ENCODE data around the gene RAD50.
"Not testable (repeated sequence)": the region's sequence is repeated elsewhere in the genome, so short reads cannot be mapped to it uniquely, and the experiment has no call there.

RAD50 gene

DNA sequence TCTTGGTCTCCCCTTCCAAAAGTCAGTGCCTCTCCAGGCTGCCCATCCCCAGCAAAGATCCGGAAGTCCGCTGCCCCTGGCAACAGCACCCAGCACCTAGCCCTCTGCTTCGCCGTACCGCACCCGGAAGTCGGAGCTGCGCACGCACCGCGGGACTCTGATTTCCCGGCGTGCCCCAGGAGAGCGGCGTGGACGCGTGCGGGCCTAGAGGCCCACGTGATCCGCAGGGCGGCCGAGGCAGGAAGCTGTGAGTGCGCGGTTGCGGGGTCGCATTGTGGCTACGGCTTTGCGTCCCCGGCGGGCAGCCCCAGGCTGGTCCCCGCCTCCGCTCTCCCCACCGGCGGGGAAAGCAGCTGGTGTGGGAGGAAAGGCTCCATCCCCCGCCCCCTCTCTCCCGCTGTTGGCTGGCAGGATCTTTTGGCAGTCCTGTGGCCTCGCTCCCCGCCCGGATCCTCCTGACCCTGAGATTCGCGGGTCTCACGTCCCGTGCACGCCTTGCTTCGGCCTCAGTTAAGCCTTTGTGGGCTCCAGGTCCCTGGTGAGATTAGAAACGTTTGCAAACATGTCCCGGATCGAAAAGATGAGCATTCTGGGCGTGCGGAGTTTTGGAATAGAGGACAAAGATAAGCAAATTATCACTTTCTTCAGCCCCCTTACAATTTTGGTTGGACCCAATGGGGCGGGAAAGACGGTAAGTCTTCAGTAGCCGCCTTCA lies at the start of gene RAD50:
TSS of gene RAD50 (plus strand) at position 215 of the 715 bp plus-strand sequence. CDS start at position 563, 348 bp downstream.
- in situ Hi-C loops (cut with MboI; ENCODE audit: low sequenced_read_pairs, unreplicated experiment): no loop called here
- DNase-seq (ENCODE audit: low spot score): peak; percentile 94
- TF ChIP-seq, protein P1, sequence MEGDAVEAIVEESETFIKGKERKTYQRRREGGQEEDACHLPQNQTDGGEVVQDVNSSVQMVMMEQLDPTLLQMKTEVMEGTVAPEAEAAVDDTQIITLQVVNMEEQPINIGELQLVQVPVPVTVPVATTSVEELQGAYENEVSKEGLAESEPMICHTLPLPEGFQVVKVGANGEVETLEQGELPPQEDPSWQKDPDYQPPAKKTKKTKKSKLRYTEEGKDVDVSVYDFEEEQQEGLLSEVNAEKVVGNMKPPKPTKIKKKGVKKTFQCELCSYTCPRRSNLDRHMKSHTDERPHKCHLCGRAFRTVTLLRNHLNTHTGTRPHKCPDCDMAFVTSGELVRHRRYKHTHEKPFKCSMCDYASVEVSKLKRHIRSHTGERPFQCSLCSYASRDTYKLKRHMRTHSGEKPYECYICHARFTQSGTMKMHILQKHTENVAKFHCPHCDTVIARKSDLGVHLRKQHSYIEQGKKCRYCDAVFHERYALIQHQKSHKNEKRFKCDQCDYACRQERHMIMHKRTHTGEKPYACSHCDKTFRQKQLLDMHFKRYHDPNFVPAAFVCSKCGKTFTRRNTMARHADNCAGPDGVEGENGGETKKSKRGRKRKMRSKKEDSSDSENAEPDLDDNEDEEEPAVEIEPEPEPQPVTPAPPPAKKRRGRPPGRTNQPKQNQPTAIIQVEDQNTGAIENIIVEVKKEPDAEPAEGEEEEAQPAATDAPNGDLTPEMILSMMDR (IDR thresholded peaks at IDR 0.05; ENCODE audit: borderline replicate concordance, control extremely low read depth, extremely low read depth, insufficient read depth, missing control alignments): no peak

- DNase-seq (ENCODE audit: low spot score): no peak
- TF ChIP-seq, protein P1 (IDR thresholded peaks at IDR 0.05; ENCODE audit: borderline replicate concordance, control extremely low read depth, extremely low read depth, insufficient read depth, missing control alignments): no peak
- in situ Hi-C loops (cut with MboI; ENCODE audit: low sequenced_read_pairs, unreplicated experiment): no loop called here
Measured at GRCh38 chr5:132510076-132510475, 46.7 kb upstream of the RAD50 start.

DNA sequence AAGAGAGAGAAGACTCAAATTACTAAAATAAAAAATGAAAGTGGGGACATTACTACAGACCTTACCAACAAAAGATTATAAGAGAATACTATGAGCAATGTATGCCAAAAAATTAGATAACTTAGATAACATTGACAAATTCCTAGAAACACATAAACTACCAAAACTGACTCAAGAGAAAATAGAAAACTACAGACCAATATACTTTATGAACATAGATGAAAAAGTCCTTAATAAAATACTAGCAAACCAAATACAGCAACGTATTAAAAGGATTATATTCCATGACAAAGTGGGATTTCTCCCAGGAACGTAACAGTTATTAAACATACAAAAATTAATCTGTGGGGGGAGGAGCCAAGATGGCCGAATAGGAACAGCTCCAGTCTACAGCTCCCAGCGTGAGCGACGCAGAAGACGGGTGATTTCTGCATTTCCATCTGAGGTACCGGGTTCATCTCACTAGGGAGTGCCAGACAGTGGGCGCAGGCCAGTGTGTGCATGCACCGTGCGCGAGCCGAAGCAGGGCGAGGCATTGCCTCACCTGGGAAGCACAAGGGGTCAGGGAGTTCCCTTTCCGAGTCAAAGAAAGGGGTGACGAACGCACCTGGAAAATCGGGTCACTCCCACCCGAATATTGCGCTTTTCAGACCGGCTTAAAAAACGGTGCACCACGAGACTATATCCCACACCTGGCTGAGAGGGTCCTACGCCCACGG lies 43.0 kb upstream of the RAD50 start:
- in situ Hi-C loops (cut with MboI; ENCODE audit: low sequenced_read_pairs, unreplicated experiment); DNase-seq (ENCODE audit: low spot score): not testable (repeated sequence)

DNA sequence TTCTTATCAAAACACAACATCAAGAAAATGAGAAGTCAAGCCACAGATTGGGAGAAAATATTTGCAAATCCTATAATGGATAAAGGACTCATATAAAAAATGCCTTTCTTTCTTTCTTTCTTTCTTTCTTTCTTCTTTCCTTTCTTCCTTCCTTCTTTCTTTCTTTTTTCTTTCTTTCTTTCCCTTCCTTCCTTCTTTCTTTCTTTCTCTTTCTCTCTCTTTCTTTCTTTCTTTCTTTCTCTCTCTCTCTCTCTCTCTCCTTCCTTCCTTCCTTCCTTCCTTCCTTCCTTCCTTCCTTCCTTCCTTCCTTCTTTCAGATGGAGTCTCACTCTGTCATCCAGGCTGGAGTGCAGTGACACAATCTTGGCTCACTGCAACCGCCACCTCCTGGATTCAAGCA lies 34.7 kb upstream of the RAD50 start:
- in situ Hi-C loops (cut with MboI; ENCODE audit: low sequenced_read_pairs, unreplicated experiment): loop anchor here (10.0 kb wide), 1 partner anchor 293 kb away; the partner anchor contains the start of gene SOWAHA
- DNase-seq (ENCODE audit: low spot score): not testable (repeated sequence)

DNA sequence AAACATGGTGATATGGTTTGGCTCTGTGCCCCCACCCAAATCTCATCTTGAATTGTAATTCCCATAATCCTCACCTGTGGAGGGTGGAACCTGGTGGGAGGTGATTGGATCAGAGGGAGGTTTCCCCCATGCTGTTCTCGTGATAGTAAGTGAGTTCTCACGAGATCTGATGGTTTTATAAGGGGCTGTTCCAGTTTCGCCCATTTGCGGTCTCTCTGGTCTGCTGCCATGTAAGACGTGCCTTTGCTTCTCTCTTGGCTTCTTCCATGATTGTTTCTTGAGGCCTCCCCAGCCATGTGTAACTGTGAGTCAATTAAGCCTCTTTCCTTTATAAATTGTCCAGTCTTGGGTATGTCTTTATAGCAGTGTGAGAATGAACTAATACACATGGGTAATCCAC lies 31.9 kb upstream of the RAD50 start:
- in situ Hi-C loops (cut with MboI; ENCODE audit: low sequenced_read_pairs, unreplicated experiment): loop anchor here (10.0 kb wide), 1 partner anchor 290 kb away; the partner anchor contains the start of gene SOWAHA
- DNase-seq (ENCODE audit: low spot score): not testable (repeated sequence)

DNA sequence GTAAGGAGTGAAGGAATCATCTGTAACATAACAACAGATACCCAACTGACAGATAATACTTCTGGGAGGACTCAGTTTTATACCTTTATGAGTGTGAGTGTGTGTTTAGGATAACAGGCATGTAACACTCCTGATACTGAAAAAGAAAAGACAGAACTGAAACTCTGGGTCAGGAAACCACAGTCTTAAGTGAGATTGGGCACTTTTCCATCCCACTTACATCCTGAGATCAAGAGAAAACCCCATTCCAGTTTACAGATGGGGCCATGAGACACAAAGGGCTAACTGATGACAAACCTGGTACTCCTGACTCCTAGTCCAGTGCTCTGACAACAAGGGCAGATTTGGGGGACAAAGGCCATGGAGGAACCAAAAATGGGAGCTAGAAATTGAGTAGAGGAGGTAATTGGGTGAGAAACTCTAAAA lies 31.5 kb upstream of the RAD50 start:
- in situ Hi-C loops (cut with MboI; ENCODE audit: low sequenced_read_pairs, unreplicated experiment): loop anchor here (10.0 kb wide), 1 partner anchor 289 kb away; the partner anchor contains the start of gene SOWAHA
- TF ChIP-seq, protein P1 (IDR thresholded peaks at IDR 0.05; ENCODE audit: borderline replicate concordance, control extremely low read depth, extremely low read depth, insufficient read depth, missing control alignments): no peak
- peak; percentile 50 for DNase-seq (ENCODE audit: low spot score)

DNA sequence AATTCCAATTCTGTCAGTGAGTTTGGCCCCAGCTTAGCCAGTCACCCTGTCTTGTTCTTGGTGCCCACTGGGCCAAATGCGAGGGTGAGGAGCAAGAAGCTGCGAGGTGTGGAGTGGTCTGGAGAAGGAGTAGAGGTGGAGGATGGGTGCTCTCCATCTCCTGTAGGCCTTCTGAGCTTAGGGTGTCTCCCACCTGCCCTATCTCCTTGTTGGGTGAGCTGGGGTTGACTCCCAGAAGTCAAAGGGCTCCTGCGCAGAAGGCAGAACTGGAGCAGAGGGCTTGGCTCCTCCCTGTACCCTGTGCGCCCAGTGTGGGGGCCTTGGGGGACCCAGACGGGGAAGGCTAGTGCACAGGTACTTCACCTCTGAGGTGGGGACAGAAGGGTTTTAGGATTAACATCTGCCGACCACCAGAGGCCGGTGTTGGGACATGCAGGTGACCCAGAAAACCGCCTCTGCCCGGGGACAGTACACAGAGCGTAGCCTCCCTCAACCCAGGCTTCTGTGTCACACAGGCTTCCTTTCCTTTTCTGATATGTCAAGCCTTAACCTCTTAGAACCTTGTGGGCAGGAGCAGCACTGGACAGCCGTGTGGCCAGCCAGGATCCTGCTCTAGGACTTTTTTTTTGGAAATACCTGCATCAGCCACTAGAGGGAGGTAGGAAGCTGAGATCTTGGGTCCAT lies 30.3 kb upstream of the RAD50 start:
- in situ Hi-C loops (cut with MboI; ENCODE audit: low sequenced_read_pairs, unreplicated experiment): loop anchor here (10.0 kb wide), 1 partner anchor 288 kb away; the partner anchor contains the start of gene SOWAHA
- TF ChIP-seq, protein P1 (IDR thresholded peaks at IDR 0.05; ENCODE audit: borderline replicate concordance, control extremely low read depth, extremely low read depth, insufficient read depth, missing control alignments): peak; percentile 52
- peak; percentile 50 for DNase-seq (ENCODE audit: low spot score)
